ENCODE measurements around the gene ALDH3B1.

DNA sequence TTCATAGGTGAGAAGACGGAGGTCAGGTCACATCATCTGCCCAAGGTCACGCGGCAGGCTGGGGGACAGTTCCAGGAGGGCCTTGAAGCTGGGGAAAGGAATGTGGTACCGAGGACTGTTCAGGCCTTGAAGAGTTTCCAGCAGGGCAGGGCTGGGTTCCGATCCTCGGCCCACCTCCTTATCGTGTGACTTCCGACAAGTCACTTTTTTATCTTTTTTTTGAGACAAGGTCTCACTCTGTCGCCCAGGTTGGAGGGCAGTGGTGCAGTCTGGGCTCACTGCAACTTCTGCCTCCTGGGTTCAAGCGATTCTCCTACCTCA is 21.0 kb downstream of the ALDH3B1 start:
- TF ChIP-seq, protein P1, sequence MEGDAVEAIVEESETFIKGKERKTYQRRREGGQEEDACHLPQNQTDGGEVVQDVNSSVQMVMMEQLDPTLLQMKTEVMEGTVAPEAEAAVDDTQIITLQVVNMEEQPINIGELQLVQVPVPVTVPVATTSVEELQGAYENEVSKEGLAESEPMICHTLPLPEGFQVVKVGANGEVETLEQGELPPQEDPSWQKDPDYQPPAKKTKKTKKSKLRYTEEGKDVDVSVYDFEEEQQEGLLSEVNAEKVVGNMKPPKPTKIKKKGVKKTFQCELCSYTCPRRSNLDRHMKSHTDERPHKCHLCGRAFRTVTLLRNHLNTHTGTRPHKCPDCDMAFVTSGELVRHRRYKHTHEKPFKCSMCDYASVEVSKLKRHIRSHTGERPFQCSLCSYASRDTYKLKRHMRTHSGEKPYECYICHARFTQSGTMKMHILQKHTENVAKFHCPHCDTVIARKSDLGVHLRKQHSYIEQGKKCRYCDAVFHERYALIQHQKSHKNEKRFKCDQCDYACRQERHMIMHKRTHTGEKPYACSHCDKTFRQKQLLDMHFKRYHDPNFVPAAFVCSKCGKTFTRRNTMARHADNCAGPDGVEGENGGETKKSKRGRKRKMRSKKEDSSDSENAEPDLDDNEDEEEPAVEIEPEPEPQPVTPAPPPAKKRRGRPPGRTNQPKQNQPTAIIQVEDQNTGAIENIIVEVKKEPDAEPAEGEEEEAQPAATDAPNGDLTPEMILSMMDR (conservative IDR thresholded peaks at IDR 0.05), result no peak
- TF ChIP-seq ZFX (IDR thresholded peaks at IDR 0.05), result no peak
